ENCODE results near the gene ACADSB. TPM values are rescaled to one million over a fixed set of nuclear protein-coding genes. Genes with fewer than 3 reads are reported as not detected.

Gene ACADSB
- total RNA-seq, 4 donors from 2014 or later = 7.5 to 13.5 (median 10.4) TPM

GRCh38 chr10:123062726-123063125 is 53.9 kb downstream of the ACADSB start:
- WGBS, 2 donors = 74 to 76% methylated on average over 10 of the region's 10 CpGs
- no peak overlapping the region for H3K27ac ChIP-seq
- no peaks in the 10 kb centered on the region for H3K4me1 ChIP-seq
- DNase-seq = no peak
- TF ChIP-seq POLR2A (IDR thresholded peaks at IDR 0.05) = no peak
- TF ChIP-seq CTCF (IDR thresholded peaks at IDR 0.05) = no peak
- no peak overlapping the region for H3K4me3 ChIP-seq
- intact Hi-C loops (cut with DNase I) = no loop called here
- H3K27me3 ChIP-seq = peaks cover 0 to 19% (median 0%) of the 10 kb centered on the region in 4 donors
- no peaks in the 10 kb centered on the region for H3K36me3 ChIP-seq
- no peaks in the 10 kb centered on the region for H3K9me3 ChIP-seq

DNA sequence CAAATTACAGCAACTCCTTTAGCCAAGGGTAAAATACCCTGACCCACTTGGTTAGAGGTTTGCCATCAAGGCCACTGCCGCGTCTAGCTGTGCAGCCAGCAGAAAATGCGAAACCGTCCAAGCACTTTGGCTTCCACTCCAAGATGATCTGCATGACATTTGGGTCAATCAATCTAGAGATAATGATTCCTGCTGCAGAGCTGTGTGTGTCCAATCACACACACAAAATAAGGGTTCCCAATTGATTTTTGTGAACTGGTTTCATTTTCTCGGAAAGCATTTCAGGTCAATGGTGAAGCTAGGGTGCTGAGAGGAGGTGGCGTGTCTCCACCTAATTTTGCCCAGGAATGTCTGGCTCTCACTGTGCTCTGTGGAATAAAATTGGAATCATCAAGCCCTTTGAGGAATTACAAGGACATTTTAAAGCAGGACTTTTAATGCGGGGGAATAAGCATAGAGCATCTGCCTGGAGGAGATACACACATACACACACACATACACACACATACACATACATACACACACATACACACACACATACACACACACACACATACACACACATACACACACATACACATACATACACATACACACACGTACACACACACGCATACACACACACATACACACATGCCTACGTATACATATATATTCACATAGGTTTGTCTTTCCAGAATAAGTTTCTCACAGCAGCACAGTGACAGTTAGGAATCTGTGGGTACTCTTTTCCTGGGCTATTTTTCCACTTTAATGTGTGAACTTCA is 59.5 kb downstream of the ACADSB start:
- no peak overlapping the region for H3K27ac ChIP-seq
- DNase-seq = no peak
- no peaks in the 10 kb centered on the region for H3K4me1 ChIP-seq
- no peak overlapping the region for H3K4me3 ChIP-seq
- WGBS, 2 donors = 90% methylated on average over 9 of the region's 10 CpGs
- TF ChIP-seq CTCF (IDR thresholded peaks at IDR 0.05) (no peak), POLR2A (IDR thresholded peaks at IDR 0.05) (no peak)
- no peaks in the 10 kb centered on the region for H3K36me3 ChIP-seq
- intact Hi-C loops (cut with DNase I) = no loop called here
- peaks cover 0 to 39% (median 0%) of the 10 kb centered on the region in 4 donors for H3K27me3 ChIP-seq
- H3K9me3 ChIP-seq = no peaks in the 10 kb centered on the region

DNA sequence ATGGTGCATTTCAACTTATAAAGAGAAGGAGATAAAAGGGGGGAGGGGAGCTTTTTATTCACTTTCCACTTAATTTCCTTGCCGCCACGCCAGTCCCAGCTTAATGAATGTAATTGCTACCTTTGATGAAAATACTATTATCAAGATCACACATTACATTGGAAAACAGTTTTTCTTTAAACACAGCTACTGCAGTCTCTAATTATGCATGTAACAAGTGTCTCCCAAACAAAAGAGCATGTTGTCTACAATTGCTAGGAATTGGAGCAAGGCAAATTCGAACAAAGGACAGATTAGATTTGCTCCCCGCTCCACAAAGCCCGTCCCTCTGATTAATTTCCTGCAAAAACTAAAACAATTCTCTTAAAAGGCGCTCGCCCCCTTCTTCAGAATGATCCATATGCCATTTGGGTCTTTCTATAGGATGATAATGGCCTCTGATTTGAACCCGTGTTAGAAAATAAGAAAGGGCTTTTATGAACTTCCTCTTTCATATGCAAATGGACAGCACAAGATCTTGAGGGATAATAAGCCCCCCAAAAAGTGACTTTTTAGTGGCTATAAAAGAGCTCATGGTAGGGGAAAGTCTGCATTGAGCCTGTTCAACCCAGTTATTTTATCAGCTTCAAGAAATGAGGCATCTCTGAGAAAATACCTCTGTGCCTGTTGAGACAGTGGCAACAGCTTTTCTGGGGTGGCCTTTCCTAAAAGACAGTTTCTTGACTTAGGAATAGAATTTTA is 60.6 kb downstream of the ACADSB start:
- DNase-seq = no peak
- Histone ChIP-seq H3K27me3 (peaks cover 0 to 36% (median 0%) of the 10 kb centered on the region in 4 donors), H3K4me1 (no peaks in the 10 kb centered on the region), H3K27ac (no peak overlapping the region), H3K9me3 (no peaks in the 10 kb centered on the region), H3K36me3 (no peaks in the 10 kb centered on the region), H3K4me3 (no peak overlapping the region)
- WGBS, 2 donors = 59 to 62% methylated on average over 8 of the region's 8 CpGs
- TF ChIP-seq CTCF (IDR thresholded peaks at IDR 0.05) = no peak
- no peak for TF ChIP-seq POLR2A (IDR thresholded peaks at IDR 0.05)
- intact Hi-C loops (cut with DNase I) = no loop called here

GRCh38 chr10:123073187-123073586 is 64.4 kb downstream of the ACADSB start:
- H3K9me3 ChIP-seq = no peaks in the 10 kb centered on the region
- peaks cover 0 to 19% (median 0%) of the 10 kb centered on the region in 4 donors for H3K27me3 ChIP-seq
- H3K4me3 ChIP-seq = no peak overlapping the region
- no peaks in the 10 kb centered on the region for H3K4me1 ChIP-seq
- no CpG with 5 or more reads among the region's 6 CpGs for WGBS, 2 donors
- no peak for TF ChIP-seq CTCF (IDR thresholded peaks at IDR 0.05)
- TF ChIP-seq POLR2A (IDR thresholded peaks at IDR 0.05) = no peak
- DNase-seq = no peak
- H3K36me3 ChIP-seq = no peaks in the 10 kb centered on the region
- H3K27ac ChIP-seq = no peak overlapping the region
- intact Hi-C loops (cut with DNase I) = no loop called here

GRCh38 chr10:123074215-123074614 is 65.4 kb downstream of the ACADSB start:
- 66 to 96% methylated on average over 3 to 5 of the region's 5 CpGs for WGBS, 2 donors
- no peak for DNase-seq
- Histone ChIP-seq H3K27me3 (peaks cover 0 to 19% (median 0%) of the 10 kb centered on the region in 4 donors), H3K4me3 (no peak overlapping the region), H3K9me3 (no peaks in the 10 kb centered on the region), H3K4me1 (no peaks in the 10 kb centered on the region), H3K27ac (no peak overlapping the region), H3K36me3 (no peaks in the 10 kb centered on the region)
- intact Hi-C loops (cut with DNase I) = no loop called here
- no peak for TF ChIP-seq POLR2A (IDR thresholded peaks at IDR 0.05)
- no peak for TF ChIP-seq CTCF (IDR thresholded peaks at IDR 0.05)
